Choroid plexus epithelial cell (primary cell): ENCODE data around the gene FGD4.
A peak's percentile ranks its signal among the peaks of the same experiment; 100 is the strongest.

Experiments used
- DNase-seq: peaks from one replicate; pipeline ENCODE4 v3.0.0-alpha.2; 2010; ENCODE audit warnings: low read depth
- H3K4me3 ChIP-seq: 2 replicates; pipeline ENCODE4 v1.5.1; 2011; ENCODE audit warnings: low read depth, mild to moderate bottlenecking, control low read depth, low read length, moderate library complexity
- TF ChIP-seq, protein P1 (sequence below): conservative IDR thresholded peaks from 2 replicates; pipeline ENCODE4 v1.5.1; 2011; ENCODE audit warnings: low read depth, mild to moderate bottlenecking, control low read depth, inconsistent platforms, low read length, moderate library complexity

Gene FGD4

DNA sequence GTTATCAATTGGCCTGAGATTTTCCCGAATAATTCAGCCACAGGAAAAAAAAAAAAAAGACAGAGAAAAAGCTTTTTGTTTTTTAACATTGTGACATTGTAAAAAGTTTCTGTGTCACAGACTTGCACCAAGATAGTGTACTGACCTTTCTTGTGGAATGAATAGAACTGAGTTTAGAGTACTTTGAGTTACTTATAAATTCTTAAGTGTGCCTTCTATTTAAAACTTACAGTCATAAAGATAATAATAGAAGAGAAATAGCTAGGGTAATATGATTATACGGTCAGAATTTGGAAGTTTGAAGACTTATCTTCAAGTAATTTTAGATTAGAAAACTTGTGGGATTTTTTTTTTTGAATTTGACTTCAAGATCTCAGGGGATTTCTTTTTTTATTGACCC lies 88.8 kb downstream of the FGD4 start:
- no peak for DNase-seq
- no peak overlapping the region for H3K4me3 ChIP-seq
- TF ChIP-seq, protein P1, sequence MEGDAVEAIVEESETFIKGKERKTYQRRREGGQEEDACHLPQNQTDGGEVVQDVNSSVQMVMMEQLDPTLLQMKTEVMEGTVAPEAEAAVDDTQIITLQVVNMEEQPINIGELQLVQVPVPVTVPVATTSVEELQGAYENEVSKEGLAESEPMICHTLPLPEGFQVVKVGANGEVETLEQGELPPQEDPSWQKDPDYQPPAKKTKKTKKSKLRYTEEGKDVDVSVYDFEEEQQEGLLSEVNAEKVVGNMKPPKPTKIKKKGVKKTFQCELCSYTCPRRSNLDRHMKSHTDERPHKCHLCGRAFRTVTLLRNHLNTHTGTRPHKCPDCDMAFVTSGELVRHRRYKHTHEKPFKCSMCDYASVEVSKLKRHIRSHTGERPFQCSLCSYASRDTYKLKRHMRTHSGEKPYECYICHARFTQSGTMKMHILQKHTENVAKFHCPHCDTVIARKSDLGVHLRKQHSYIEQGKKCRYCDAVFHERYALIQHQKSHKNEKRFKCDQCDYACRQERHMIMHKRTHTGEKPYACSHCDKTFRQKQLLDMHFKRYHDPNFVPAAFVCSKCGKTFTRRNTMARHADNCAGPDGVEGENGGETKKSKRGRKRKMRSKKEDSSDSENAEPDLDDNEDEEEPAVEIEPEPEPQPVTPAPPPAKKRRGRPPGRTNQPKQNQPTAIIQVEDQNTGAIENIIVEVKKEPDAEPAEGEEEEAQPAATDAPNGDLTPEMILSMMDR: no peak

DNA sequence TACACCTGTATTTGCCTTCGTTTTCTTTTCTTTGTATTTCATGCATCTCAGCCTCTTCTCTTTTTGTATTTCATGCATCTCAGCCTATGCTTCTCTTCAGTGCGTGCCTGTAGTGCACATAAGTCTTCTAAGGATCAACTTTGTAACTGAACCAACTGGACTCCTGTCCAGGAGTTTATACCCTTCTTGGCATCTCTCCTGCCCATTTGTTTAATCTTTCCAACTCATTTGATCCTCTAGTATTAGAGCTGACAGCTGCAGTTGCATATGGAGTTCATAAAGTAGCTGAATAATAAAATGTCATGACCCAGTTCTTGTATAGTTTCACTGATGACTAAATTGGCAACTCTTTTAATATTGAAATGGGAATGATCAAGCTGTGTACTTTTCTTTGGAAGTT lies 89.7 kb downstream of the FGD4 start:
- TF ChIP-seq, protein P1: no peak
- H3K4me3 ChIP-seq: no peak overlapping the region
- no peak for DNase-seq

DNA sequence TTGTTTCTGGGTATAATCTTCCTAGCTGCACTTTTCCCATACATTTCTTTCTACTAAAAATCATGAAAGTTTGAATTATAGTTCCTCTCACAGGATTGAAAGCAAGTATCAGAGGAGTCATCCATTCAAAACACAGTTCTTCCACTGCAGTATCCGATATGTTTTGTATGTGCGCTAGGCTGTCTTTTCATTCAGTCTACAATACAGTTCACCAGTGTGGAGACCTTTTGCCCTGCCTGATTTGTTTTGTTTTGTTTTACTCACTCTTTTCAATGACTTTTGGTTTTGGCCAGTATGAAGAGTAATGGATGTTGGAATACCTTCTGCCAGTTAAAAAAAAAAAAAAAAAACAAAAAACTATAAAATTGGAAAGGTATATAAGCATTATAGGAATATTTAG lies 91.4 kb downstream of the FGD4 start:
- TF ChIP-seq, protein P1: no peak
- no peak for DNase-seq
- no peak overlapping the region for H3K4me3 ChIP-seq

DNA sequence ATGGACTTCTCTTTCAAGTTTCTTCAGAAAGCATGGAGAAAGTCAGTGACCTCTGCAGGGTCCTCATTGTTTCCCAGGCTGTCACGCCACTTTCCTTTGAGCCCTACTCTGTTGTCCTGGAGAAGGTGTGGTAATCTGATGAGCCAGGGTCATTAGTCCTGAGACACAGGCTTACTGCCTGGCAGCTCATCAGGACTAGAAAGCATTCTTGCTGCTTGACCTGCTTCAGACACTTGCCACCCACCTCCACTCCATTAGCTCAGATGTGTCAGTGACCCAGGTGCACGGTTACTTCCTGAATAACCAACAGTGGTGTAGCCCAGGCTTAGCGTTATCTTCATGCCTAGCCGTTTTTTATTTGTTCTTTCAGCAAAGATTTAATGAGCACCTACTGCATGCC lies 93.9 kb downstream of the FGD4 start:
- DNase-seq: no peak
- H3K4me3 ChIP-seq: no peak overlapping the region
- TF ChIP-seq, protein P1: no peak

DNA sequence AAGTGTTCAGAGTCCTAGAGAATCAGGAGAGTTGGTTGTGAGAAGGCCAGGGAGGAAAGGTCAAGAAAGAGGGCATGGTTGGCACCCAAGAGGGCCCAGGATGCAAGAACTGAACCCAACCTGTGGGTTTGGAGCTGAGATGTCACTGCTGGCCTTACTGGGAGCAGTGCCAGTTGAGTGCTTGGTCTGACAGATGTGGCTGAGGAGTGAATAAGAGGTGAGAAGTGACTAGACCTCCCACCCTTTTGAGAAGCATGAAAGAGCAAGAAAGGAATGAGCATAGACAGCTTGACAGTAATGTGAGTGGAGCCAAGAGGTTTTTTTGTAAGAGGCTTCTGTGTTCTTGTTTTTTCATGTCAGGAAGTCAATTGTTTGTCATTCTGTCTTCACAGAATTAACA lies 95.3 kb downstream of the FGD4 start:
- peak; percentile 31 for DNase-seq
- H3K4me3 ChIP-seq: no peak overlapping the region
- TF ChIP-seq, protein P1: no peak

DNA sequence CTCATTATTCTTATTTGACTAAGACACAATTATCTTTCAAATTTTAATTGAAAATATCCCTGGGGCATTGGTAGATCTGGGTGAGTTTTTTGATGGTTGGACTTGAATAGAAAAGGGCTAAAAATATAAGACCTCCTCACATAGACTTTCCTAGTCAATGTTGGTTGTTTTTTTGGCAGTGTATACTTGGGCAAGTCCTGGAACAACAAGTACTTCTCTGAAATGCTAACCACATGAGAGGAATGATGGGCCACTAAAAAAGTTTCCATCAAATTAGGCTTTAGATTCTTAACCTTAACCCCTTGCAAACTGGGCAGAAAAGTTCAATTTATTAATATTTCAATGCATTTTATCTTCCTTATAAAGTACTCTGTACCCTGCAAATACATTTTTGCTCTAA lies 97.6 kb downstream of the FGD4 start:
- peak; percentile 39 for DNase-seq
- no peak overlapping the region for H3K4me3 ChIP-seq
- TF ChIP-seq, protein P1: no peak

DNA sequence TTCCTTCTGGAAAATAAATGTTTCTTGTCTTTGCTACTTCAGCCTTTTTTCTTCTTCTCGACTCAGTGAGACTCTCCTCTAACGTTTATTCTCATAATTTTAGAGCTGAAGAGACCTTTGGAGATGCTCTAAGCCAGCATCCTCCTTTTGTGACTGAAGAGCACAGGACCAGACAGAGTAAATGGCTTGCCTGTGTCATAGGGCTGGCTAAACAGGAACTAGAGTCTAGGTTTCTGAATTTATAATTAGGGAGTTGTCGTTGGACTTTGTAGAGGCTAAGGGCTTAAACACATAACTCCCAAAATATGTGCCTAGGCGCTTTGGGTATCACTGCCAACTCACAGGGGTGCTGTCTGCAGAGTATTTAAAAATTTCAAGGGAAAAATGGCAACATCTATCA lies 98.5 kb downstream of the FGD4 start:
- TF ChIP-seq, protein P1: no peak
- DNase-seq: no peak
- no peak overlapping the region for H3K4me3 ChIP-seq
